Measurements from ENCODE around the gene BARX1. TPM values are rescaled to one million over a fixed set of nuclear protein-coding genes. Genes with fewer than 3 reads are reported as not detected.
A peak's percentile ranks its signal among the peaks of the same experiment; 100 is the strongest.

Gene BARX1
- total RNA-seq, 1 donor from 2014 or later, result 6.9 TPM

DNA sequence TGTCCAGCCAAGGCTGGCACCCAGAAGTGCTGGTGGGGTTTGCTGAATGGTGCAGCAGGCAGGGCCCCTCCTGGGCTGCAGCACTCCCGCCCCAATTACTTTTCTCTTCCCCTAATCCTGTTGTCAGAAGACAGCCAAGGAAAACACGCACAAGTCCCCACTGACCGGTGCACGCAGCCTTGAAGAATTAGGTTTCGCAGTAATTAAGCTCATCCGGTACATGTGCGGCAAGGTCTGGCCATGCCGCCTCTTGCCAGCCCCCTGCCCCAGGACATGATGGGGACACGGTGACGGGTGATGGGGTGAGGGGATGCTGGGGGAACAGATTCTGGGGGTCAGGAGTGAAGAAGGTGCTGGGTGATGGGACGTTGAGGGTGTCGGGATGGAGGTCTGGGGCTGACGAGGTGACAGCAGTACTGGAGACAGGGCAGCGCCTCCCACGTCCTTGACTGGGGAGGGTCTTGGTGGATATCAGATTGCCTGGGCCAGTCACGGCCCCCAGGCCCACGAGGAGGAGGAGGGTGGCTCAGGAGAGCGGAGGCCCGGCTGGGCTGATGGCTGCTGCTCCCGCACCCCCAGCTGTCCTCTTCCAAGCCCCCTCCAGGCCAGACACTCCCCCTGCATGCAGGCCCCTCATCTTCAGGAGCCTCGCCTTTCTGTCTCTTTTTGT, 34.9 kb downstream of the BARX1 start:
- peaks cover 5% of the 10 kb centered on the region for H3K9me3 Mint-ChIP-seq (ENCODE audit: unreplicated experiment)
- H3K27me3 Mint-ChIP-seq (ENCODE audit: unreplicated experiment), result peaks cover 7% of the 10 kb centered on the region
- H3K4me1 Mint-ChIP-seq (ENCODE audit: low read depth, unreplicated experiment), result no peaks in the 10 kb centered on the region
- no peak overlapping the region for H3K27ac Mint-ChIP-seq (ENCODE audit: unreplicated experiment)
- H3K36me3 Mint-ChIP-seq (ENCODE audit: unreplicated experiment), result no peaks in the 10 kb centered on the region
- H3K4me3 Mint-ChIP-seq (ENCODE audit: unreplicated experiment), result no peak overlapping the region
- no peak for DNase-seq
- no peak for TF ChIP-seq CTCF (IDR thresholded peaks at IDR 0.05; ENCODE audit: partially characterized antibody, unreplicated experiment)

GRCh38 chr9:93918061-93918460, 37.1 kb downstream of the BARX1 start:
- Mint-ChIP-seq H3K27ac (ENCODE audit: unreplicated experiment) (no peak overlapping the region), H3K36me3 (ENCODE audit: unreplicated experiment) (no peaks in the 10 kb centered on the region), H3K27me3 (ENCODE audit: unreplicated experiment) (peaks cover 7% of the 10 kb centered on the region), H3K4me3 (ENCODE audit: unreplicated experiment) (no peak overlapping the region), H3K4me1 (ENCODE audit: low read depth, unreplicated experiment) (no peaks in the 10 kb centered on the region), H3K9me3 (ENCODE audit: unreplicated experiment) (peaks cover 5% of the 10 kb centered on the region)
- no peak for TF ChIP-seq CTCF (IDR thresholded peaks at IDR 0.05; ENCODE audit: partially characterized antibody, unreplicated experiment)
- no peak for DNase-seq

GRCh38 chr9:93917121-93917853, 37.9 kb downstream of the BARX1 start:
- Mint-ChIP-seq H3K9me3 (ENCODE audit: unreplicated experiment) (peaks cover 5% of the 10 kb centered on the region), H3K27ac (ENCODE audit: unreplicated experiment) (peak overlapping the region; percentile 1)

DNA sequence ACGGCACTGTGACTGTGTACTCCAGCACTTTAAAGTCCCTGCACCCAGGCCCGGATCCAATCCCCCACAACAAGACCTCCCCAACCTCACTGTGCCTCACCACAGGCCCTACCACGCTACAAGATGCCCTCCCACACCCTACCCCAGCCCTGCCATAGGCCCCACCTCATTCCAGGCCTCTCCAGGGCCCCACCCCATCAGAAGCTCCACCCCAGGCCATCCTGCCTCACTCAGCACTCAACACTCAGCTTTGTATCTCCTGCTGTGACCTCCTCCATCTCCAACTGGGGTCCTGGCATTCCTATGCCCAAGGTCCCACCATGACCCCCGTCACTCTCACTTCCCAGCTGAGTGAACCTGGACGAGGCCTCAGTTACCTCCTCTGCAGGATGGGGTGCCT, 38.8 kb downstream of the BARX1 start:
- no peak for DNase-seq
- no peak for TF ChIP-seq CTCF (IDR thresholded peaks at IDR 0.05; ENCODE audit: partially characterized antibody, unreplicated experiment)
- no peak overlapping the region for H3K4me3 Mint-ChIP-seq (ENCODE audit: unreplicated experiment)
- no peak overlapping the region for H3K27ac Mint-ChIP-seq (ENCODE audit: unreplicated experiment)
- H3K36me3 Mint-ChIP-seq (ENCODE audit: unreplicated experiment), result no peaks in the 10 kb centered on the region
- peaks cover 3% of the 10 kb centered on the region for H3K9me3 Mint-ChIP-seq (ENCODE audit: unreplicated experiment)
- no peaks in the 10 kb centered on the region for H3K4me1 Mint-ChIP-seq (ENCODE audit: low read depth, unreplicated experiment)
- H3K27me3 Mint-ChIP-seq (ENCODE audit: unreplicated experiment), result peaks cover 5% of the 10 kb centered on the region

More at GRCh38 chr9:93917121-93917853, 37.9 kb downstream of the BARX1 start:
- Mint-ChIP-seq H3K4me1 (ENCODE audit: low read depth, unreplicated experiment) (no peaks in the 10 kb centered on the region), H3K27me3 (ENCODE audit: unreplicated experiment) (peaks cover 7% of the 10 kb centered on the region), H3K4me3 (ENCODE audit: unreplicated experiment) (no peak overlapping the region), H3K36me3 (ENCODE audit: unreplicated experiment) (no peaks in the 10 kb centered on the region)
- no peak for DNase-seq
- no peak for TF ChIP-seq CTCF (IDR thresholded peaks at IDR 0.05; ENCODE audit: partially characterized antibody, unreplicated experiment)

Data from glutamatergic neuron (in vitro differentiated cells).